Fibroblast of villous mesenchyme (primary cell): Measurements from ENCODE around the gene C2orf68. TPM values are rescaled to one million over a fixed set of nuclear protein-coding genes. Genes with fewer than 3 reads are reported as not detected.

Experiments used
- DNase-seq: peaks from one replicate; pipeline ENCODE4 v3.0.0-alpha.2; 2010; ENCODE audit warnings: low read depth
- H3K4me3 ChIP-seq: 2 replicates; pipeline ENCODE4 v1.5.1; 2011; ENCODE audit warnings: low read depth, mild to moderate bottlenecking, low read length
- total RNA-seq: library from RNA; depleted of rRNA; stranded (reverse); fragments of >200 nt; gene quantifications from 2 replicates; pipeline ENCODE4 v1.2.3, GENCODE V29; 2012
- TF ChIP-seq, protein P1 (sequence below): IDR thresholded peaks from 2 replicates; pipeline ENCODE4 v1.5.1; 2012; ENCODE audit warnings: low read depth, mild to moderate bottlenecking, low read length; ENCODE audit not compliant: insufficient read depth

C2orf68 gene
- total RNA-seq, 1 donor = 26.8 TPM

DNA sequence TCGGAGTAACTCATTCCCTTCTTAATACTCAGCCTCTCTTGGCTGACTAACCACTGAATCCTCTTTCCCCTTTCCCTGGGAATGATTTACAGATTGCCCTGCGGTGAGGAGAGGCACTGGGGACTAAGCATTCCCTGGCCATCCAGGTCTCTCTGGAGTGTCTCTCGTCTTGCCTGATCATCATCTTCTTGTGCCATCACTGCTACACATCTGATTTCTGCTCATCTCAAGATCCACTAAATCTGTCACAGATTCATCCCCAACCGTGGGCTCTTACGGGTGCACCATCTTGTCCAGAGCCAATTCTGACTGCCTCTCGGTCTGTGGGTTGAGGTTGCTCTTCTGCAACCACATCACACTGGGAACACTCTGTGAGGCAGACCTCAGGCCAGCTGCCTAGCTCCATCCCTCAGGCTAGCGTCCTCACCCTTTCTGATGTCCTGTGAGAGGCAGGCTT lies 44.1 kb upstream of the C2orf68 start:
- H3K4me3 ChIP-seq = no peak overlapping the region
- DNase-seq = no peak
- TF ChIP-seq, protein P1, sequence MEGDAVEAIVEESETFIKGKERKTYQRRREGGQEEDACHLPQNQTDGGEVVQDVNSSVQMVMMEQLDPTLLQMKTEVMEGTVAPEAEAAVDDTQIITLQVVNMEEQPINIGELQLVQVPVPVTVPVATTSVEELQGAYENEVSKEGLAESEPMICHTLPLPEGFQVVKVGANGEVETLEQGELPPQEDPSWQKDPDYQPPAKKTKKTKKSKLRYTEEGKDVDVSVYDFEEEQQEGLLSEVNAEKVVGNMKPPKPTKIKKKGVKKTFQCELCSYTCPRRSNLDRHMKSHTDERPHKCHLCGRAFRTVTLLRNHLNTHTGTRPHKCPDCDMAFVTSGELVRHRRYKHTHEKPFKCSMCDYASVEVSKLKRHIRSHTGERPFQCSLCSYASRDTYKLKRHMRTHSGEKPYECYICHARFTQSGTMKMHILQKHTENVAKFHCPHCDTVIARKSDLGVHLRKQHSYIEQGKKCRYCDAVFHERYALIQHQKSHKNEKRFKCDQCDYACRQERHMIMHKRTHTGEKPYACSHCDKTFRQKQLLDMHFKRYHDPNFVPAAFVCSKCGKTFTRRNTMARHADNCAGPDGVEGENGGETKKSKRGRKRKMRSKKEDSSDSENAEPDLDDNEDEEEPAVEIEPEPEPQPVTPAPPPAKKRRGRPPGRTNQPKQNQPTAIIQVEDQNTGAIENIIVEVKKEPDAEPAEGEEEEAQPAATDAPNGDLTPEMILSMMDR = no peak

DNA sequence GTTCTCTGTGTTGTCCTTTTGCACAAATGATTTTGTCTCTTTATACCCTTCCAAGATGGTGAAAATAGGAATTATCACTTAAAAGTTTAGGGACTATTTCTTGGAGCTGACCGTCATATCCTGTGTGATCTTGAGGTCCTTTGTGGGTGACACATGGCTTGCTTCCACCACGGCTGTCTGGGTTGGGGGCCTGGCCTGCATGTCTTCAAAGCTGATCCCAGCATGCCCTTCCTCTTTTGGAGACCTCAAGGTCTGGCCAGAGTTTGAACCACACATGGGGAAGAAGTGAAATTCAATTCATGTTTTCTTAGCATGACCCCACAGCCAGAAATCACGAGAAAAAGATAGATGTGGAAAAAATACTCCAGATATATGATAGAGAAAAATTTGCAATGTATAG lies 42.1 kb upstream of the C2orf68 start:
- no peak for DNase-seq

DNA sequence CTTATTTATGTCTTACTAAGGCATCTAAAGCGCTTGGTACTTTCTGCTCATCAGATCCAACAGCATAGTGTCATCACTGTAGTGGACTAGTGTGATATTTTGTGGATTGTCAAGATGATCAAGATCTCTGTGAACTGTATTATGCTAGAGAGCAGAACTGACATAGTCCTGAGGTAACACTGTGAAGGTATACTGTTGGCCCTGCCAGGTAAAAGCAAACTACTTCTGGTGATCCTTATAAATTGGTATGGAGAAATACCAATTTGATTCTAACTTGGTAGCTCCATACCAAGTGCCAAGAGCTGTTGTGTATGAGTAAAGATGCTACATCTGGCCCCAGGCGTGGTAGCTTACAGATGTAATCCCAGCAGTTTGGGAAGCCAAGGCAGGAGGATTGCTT lies 40.2 kb upstream of the C2orf68 start:
- DNase-seq = no peak
- TF ChIP-seq, protein P1 = no peak
- no peak overlapping the region for H3K4me3 ChIP-seq

More for the DNA sequence above, 42.1 kb upstream of the C2orf68 start:
- TF ChIP-seq, protein P1 = no peak
- no peak overlapping the region for H3K4me3 ChIP-seq

DNA sequence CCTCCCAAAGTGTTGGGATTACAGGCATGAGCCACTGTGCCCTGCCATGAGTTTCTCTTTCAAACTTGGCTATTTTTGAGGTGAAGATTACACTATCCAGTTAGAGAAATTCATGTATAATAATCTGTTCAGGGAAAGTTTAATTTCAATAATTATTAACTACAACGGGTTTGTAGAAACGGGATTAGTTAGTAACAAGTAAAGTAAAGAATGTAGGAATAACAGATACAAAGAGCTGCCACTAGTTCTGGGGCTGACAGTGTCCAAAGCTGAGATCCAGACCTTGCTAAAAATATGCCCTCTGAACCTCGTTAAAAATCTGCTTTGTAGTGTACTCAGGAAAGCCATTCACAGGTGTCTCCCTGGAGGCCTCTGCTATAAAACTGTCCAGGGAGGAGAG lies 39.2 kb upstream of the C2orf68 start:
- no peak for DNase-seq
- TF ChIP-seq, protein P1 = no peak
- no peak overlapping the region for H3K4me3 ChIP-seq

DNA sequence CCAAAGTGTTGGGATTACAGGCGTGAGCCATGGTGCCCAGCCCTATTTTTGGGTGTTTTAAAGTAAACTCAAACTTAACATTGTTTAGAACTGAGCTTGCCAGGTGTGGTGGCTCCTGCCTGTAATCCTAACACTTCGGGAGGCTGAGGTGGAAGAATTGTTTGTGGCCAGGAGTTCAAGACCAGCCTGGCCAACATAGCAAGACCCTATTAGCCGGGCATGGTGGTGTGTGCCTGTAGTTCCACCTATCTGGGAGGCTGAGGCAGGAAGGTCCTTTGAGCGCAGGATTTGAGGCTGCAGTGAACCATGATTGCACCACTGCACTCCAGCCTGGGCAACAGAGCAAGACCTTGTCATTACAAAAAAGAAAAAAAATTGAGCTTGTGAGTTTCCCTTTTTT lies 38.6 kb upstream of the C2orf68 start:
- no peak for DNase-seq
- TF ChIP-seq, protein P1 = no peak

DNA sequence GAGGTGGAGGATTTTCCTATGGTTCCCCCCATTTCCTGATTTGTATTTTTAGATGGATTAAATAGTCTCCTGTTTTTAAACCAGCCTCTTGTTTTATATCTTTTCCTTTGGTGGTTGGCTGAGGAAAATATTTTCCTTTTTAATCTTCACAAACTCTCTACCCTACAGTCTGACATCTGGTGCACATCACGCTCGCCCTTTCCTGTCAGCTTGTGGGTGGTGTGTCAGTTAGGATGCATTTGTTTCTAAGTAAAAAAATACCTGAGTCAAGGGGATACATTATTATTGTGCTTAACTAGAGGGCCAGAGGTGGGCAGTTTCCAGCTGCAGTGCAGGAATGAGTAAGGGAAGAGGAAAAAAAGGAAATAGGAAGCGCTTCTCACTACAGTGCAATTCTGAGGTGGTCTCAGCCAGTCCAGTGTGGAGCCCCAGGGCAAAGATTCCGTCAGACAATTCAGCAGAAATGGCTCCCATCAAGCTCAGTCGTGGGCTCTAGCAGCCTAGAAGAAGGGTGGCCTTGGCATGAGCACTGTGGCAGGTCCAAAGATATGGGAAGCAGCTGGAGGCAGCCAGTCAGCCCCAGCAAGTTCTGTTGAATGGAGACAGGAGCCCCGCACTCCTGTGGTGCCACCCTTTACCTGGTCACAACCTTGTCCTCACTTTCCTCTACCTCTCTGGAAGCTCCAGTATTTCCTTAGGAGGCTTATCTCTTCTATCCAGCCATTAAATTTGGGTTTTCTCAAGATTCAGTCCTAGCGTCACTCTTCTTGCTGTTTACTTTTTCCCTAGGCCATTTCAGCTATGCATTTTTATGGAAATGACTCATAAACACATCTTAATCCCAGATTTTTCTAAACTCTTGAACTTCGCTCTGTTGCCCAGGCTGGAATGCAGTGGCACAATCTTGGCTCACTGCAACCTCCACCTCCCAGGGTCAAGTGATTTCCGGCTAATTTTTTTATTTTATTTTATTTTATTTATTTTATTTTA lies 37.6 kb upstream of the C2orf68 start:
- TF ChIP-seq, protein P1 = no peak
- peak; percentile 94 for DNase-seq
- H3K4me3 ChIP-seq = no peak overlapping the region

More for the DNA sequence above, 38.6 kb upstream of the C2orf68 start:
- no peak overlapping the region for H3K4me3 ChIP-seq
